Smooth muscle cell of the brain vasculature (primary cell): Measurements from ENCODE around the gene PSME3.

Experiments
- DNase-seq: peaks from one replicate; pipeline ENCODE4 v3.0.0-alpha.2; 2012; ENCODE audit warnings: low read depth, low spot score

PSME3 gene

GRCh38 chr17:42817866-42818265 is 15.3 kb upstream of the PSME3 start:
- no peak for DNase-seq

GRCh38 chr17:42818379-42818778 is 14.8 kb upstream of the PSME3 start:
- no peak for DNase-seq

GRCh38 chr17:42819939-42820535 is 13.2 kb upstream of the PSME3 start:
- no peak for DNase-seq

GRCh38 chr17:42821176-42821575 is 12.0 kb upstream of the PSME3 start:
- no peak for DNase-seq

GRCh38 chr17:42827472-42827871 is 5.7 kb upstream of the PSME3 start:
- no peak for DNase-seq

- DNase-seq = no peak
These were observed 2.2 kb upstream of the PSME3 start for GRCh38 chr17:42830971-42831370.

GRCh38 chr17:42832213-42832933 is 824 bp upstream of the PSME3 start:
- no peak for DNase-seq

- no peak for DNase-seq
These were observed 698 bp downstream of the PSME3 start for GRCh38 chr17:42833767-42834422.

GRCh38 chr17:42835732-42836131 is 2.5 kb downstream of the PSME3 start:
- DNase-seq = no peak

GRCh38 chr17:42841975-42842685 is 8.9 kb downstream of the PSME3 start:
- DNase-seq = no peak

- DNase-seq = peak; percentile 23
These were observed 10.2 kb downstream of the PSME3 start for GRCh38 chr17:42843358-42843934.

- DNase-seq = no peak
These were observed 11.1 kb downstream of the PSME3 start, which contains the start of gene AOC2 for GRCh38 chr17:42844271-42844670. AOC2 (plus strand) TSS chr17:42844580; CDS start chr17:42844627, 47 bp downstream.

GRCh38 chr17:42844761-42845555 is 11.8 kb downstream of the PSME3 start:
- no peak for DNase-seq

- no peak for DNase-seq
These were observed 12.3 kb downstream of the PSME3 start for GRCh38 chr17:42845556-42845917.

GRCh38 chr17:42845918-42846593 is 12.9 kb downstream of the PSME3 start:
- DNase-seq = no peak

GRCh38 chr17:42846594-42847280 is 13.5 kb downstream of the PSME3 start:
- no peak for DNase-seq

- no peak for DNase-seq
These were observed 14.9 kb downstream of the PSME3 start for GRCh38 chr17:42848093-42848492.

GRCh38 chr17:42849031-42849430 is 15.8 kb downstream of the PSME3 start:
- DNase-seq = no peak

- no peak for DNase-seq
These were observed 16.4 kb downstream of the PSME3 start for GRCh38 chr17:42849451-42850181.
